ENCODE data around the gene INTS7.

GRCh38 chr1:211924256-211924655, 111.1 kb downstream of the INTS7 start:
- TF ChIP-seq CTCF (IDR thresholded peaks at IDR 0.05) (no peak), POLR2A (IDR thresholded peaks at IDR 0.05) (no peak)
